ENCODE measurements around the gene PLEKHM3. TPM values are rescaled to one million over a fixed set of nuclear protein-coding genes. Genes with fewer than 3 reads are reported as not detected.

The PLEKHM3 gene
- total and polyA plus RNA-seq, 2 of the 13 experiments (the other 11 are each of a cell fraction or from before 2014, with no cell fraction given), result 4.5 to 4.7 TPM

- TF ChIP-seq SIX4 (CRISPR knock-in tag; IDR thresholded peaks at IDR 0.05), result peak; percentile 81
- TF ChIP-seq ZNF576 (CRISPR knock-in tag; IDR thresholded peaks at IDR 0.05), result no peak
- no peak for TF ChIP-seq ZNF101 (CRISPR knock-in tag; IDR thresholded peaks at IDR 0.05; ENCODE audit: borderline replicate concordance, low read depth)
- no peak for TF ChIP-seq ZNF136 (CRISPR knock-in tag; IDR thresholded peaks at IDR 0.05; ENCODE audit: low read depth)
- no peak for TF ChIP-seq SOX6 (IDR thresholded peaks at IDR 0.05)
- peak; percentile 95 for TF ChIP-seq SOX6 (CRISPR knock-in tag; IDR thresholded peaks at IDR 0.05)
- no peak for TF ChIP-seq THAP9 (CRISPR knock-in tag; IDR thresholded peaks at IDR 0.05; ENCODE audit: borderline replicate concordance)
- no peak for TF ChIP-seq CENPX (CRISPR knock-in tag; IDR thresholded peaks at IDR 0.05)
- no peak for TF ChIP-seq HOXA7 (CRISPR knock-in tag; IDR thresholded peaks at IDR 0.05)
- no peak for TF ChIP-seq PRDM4 (CRISPR knock-in tag; IDR thresholded peaks at IDR 0.05; ENCODE audit: borderline replicate concordance)
- TF ChIP-seq ZNF484 (CRISPR knock-in tag; IDR thresholded peaks at IDR 0.05; ENCODE audit: borderline replicate concordance, low read depth), result no peak
- peak; percentile 84 for TF ChIP-seq HNF4G (IDR thresholded peaks at IDR 0.05; ENCODE audit: borderline replicate concordance, low read depth, low read length)
- TF ChIP-seq HNF4G (CRISPR knock-in tag; IDR thresholded peaks at IDR 0.05; ENCODE audit: borderline replicate concordance, low read depth), result peak; percentile 20; the same call in 1 of the 2 replicates
- no peak for TF ChIP-seq ZNF337 (CRISPR knock-in tag; IDR thresholded peaks at IDR 0.05; ENCODE audit: borderline replicate concordance, low read depth)
- no peak for TF ChIP-seq ZNF788 (CRISPR knock-in tag; IDR thresholded peaks at IDR 0.05; ENCODE audit: borderline replicate concordance)
- peak; percentile 59; the same call in 1 of the 2 replicates for TF ChIP-seq RBFOX2 (IDR thresholded peaks at IDR 0.05; ENCODE audit: low read depth, low read length)
- TF ChIP-seq ESRRA (CRISPR knock-in tag; IDR thresholded peaks at IDR 0.05; ENCODE audit: low read depth), result 0 out of 2 replicates have a peak, but pooled peaks have one; percentile 28
- no peak for TF ChIP-seq TEF (CRISPR knock-in tag; IDR thresholded peaks at IDR 0.05)
- TF ChIP-seq ZNF775 (CRISPR knock-in tag; IDR thresholded peaks at IDR 0.05; ENCODE audit: borderline replicate concordance), result 0 out of 2 replicates have a peak, but pooled peaks have one; percentile 30
- TF ChIP-seq MXD3 (CRISPR knock-in tag; IDR thresholded peaks at IDR 0.05), result no peak
- TF ChIP-seq PAF1 (CRISPR knock-in tag; IDR thresholded peaks at IDR 0.05), result no peak
These were observed 178.1 kb downstream of the PLEKHM3 start (continued) for GRCh38 chr2:207847098-207847806.

Data from HepG2 (cell line).